H9 (cell line): ENCODE measurements around the gene SUSD2. TPM values are rescaled to one million over a fixed set of nuclear protein-coding genes. Genes with fewer than 3 reads are reported as not detected.

Experiments
- DNase-seq: peaks from one replicate; pipeline ENCODE4 v3.0.0-alpha.2; 2017
- H2AFZ ChIP-seq: one replicate; pipeline ENCODE4 v1.6.1; 2013; ENCODE audit warnings: mild to moderate bottlenecking, low read length, control low read depth, moderate library complexity
- H2AK5ac ChIP-seq: 2 replicates; pipeline ENCODE4 v1.6.1; 2013; ENCODE audit warnings: low read length, control low read depth, mixed read lengths; ENCODE audit not compliant: insufficient read length
- H2BK120ac ChIP-seq: one replicate; pipeline ENCODE4 v1.6.1; 2013; ENCODE audit warnings: low read depth, mild to moderate bottlenecking, low read length, control low read depth, inconsistent platforms; ENCODE audit not compliant: poor library complexity, severe bottlenecking
- H2BK12ac ChIP-seq: 2 replicates; pipeline ENCODE4 v1.6.1; 2013; ENCODE audit warnings: low read length, control low read depth, mixed read lengths, low read depth; ENCODE audit not compliant: insufficient read length
- H2BK15ac ChIP-seq: 2 replicates; pipeline ENCODE4 v1.6.1; 2013; ENCODE audit warnings: low read depth, low read length, control low read depth
- H2BK20ac ChIP-seq: one replicate; pipeline ENCODE4 v1.6.1; 2013; ENCODE audit warnings: low read depth, mild to moderate bottlenecking, low read length, control low read depth, inconsistent platforms; ENCODE audit not compliant: poor library complexity, severe bottlenecking
- H2BK5ac ChIP-seq: 2 replicates; pipeline ENCODE4 v1.6.1; 2013; ENCODE audit warnings: low read length, control low read depth, mixed read lengths; ENCODE audit not compliant: insufficient read length
- H3K14ac ChIP-seq: 2 replicates; pipeline ENCODE4 v1.6.1; 2013; ENCODE audit warnings: low read length, control low read depth; ENCODE audit not compliant: insufficient read depth
- H3K18ac ChIP-seq: 2 replicates; pipeline ENCODE4 v1.6.1; 2013; ENCODE audit warnings: low read depth, mild to moderate bottlenecking, mixed read lengths, low read length, control low read depth; ENCODE audit not compliant: insufficient read length
- H3K23ac ChIP-seq: 2 replicates; pipeline ENCODE4 v1.6.1; 2013; ENCODE audit warnings: low read length, control low read depth, mixed read lengths, low read depth; ENCODE audit not compliant: insufficient read length
- H3K23me2 ChIP-seq: 2 replicates; pipeline ENCODE4 v1.6.1; 2013; ENCODE audit warnings: low read depth, mild to moderate bottlenecking, mixed read lengths, low read length, control low read depth; ENCODE audit not compliant: insufficient read length, poor library complexity, severe bottlenecking
- H3K27ac ChIP-seq: 2 replicates; pipeline ENCODE4 v1.5.1; 2013; ENCODE audit warnings: low read length, control low read depth, mixed read lengths, low read depth; ENCODE audit not compliant: insufficient read length
- H3K27me3 ChIP-seq: 2 replicates; pipeline ENCODE4 v1.6.1; 2013; ENCODE audit warnings: low read length, control low read depth, inconsistent platforms; ENCODE audit not compliant: insufficient read depth
- H3K4ac ChIP-seq: 2 replicates; pipeline ENCODE4 v1.6.1; 2013; ENCODE audit warnings: low read depth, mild to moderate bottlenecking, control low read depth, inconsistent platforms, low read length, moderate library complexity
- H3K4me1 ChIP-seq: 2 replicates; pipeline ENCODE4 v1.6.1; 2013; ENCODE audit warnings: low read length, control low read depth, inconsistent platforms; ENCODE audit not compliant: insufficient read depth
- H3K4me2 ChIP-seq: 2 replicates; pipeline ENCODE4 v1.6.1; 2013; ENCODE audit warnings: low read length, control low read depth, mixed read lengths; ENCODE audit not compliant: insufficient read length, insufficient read depth
- H3K56ac ChIP-seq: 2 replicates; pipeline ENCODE4 v1.6.1; 2013; ENCODE audit warnings: low read depth, mild to moderate bottlenecking, mixed read lengths, low read length, control low read depth; ENCODE audit not compliant: insufficient read length
- H3K79me1 ChIP-seq: 2 replicates; pipeline ENCODE4 v1.6.1; 2013; ENCODE audit warnings: low read depth, mild to moderate bottlenecking, moderate library complexity, low read length, control low read depth, inconsistent platforms; ENCODE audit not compliant: insufficient read depth, poor library complexity, severe bottlenecking
- H3K79me2 ChIP-seq: 2 replicates; pipeline ENCODE4 v1.6.1; 2013; ENCODE audit warnings: low read length, control low read depth, inconsistent platforms; ENCODE audit not compliant: insufficient read depth
- H3K9ac ChIP-seq: 2 replicates; pipeline ENCODE4 v1.6.1; 2013; ENCODE audit warnings: low read length, control low read depth, mixed read lengths; ENCODE audit not compliant: insufficient read length; ENCODE audit errors: extremely low read depth
- H3K9me3 ChIP-seq: one replicate; pipeline ENCODE4 v1.6.1; 2013; ENCODE audit warnings: low read depth, low read length, inconsistent platforms; ENCODE audit not compliant: control insufficient read depth
- H3T11ph ChIP-seq: one replicate; pipeline ENCODE4 v1.6.1; 2013; ENCODE audit warnings: mild to moderate bottlenecking, low read length, control low read depth, inconsistent platforms
- H4K20me1 ChIP-seq: one replicate; pipeline ENCODE4 v1.6.1; 2013; ENCODE audit not compliant: control insufficient read depth, insufficient read length, insufficient read depth
- H4K5ac ChIP-seq: 2 replicates; pipeline ENCODE4 v1.6.1; 2013; ENCODE audit warnings: low read depth, mild to moderate bottlenecking, mixed read lengths, low read length, control low read depth; ENCODE audit not compliant: insufficient read length
- H4K8ac ChIP-seq: replicated peaks from 2 replicates; pipeline ENCODE4 v1.6.1; 2013; ENCODE audit warnings: low read length, control low read depth, mixed read lengths, low read depth; ENCODE audit not compliant: insufficient read length
- H4K91ac ChIP-seq: 2 replicates; pipeline ENCODE4 v1.6.1; 2013; ENCODE audit warnings: low read depth, mild to moderate bottlenecking, moderate library complexity, mixed read lengths, low read length, control low read depth; ENCODE audit not compliant: insufficient read length
- H3K27ac Mint-ChIP-seq, 3 experiments: 2 replicates in 2 of 3; 3 replicates in 1 of 3; pipeline ENCODE4 v1.8.0; 2020 to 2021; ENCODE audit warnings: mixed read lengths in 3 of 3, mild to moderate bottlenecking in 1 of 3, moderate library complexity in 1 of 3
- H3K27me3 Mint-ChIP-seq: 2 replicates; pipeline ENCODE4 v1.8.0; 2021; ENCODE audit warnings: low read depth, mild to moderate bottlenecking, moderate library complexity, mixed read lengths
- H3K36me3 Mint-ChIP-seq, 3 experiments: 2 replicates in 2 of 3; 3 replicates in 1 of 3; pipeline ENCODE4 v1.8.0; 2020 to 2021; ENCODE audit warnings: low read depth in 3 of 3, mixed read lengths in 3 of 3; ENCODE audit not compliant: insufficient read depth in 1 of 3
- H3K4me1 Mint-ChIP-seq, 2 experiments: 2 replicates each; pipeline ENCODE4 v1.8.0; 2020; ENCODE audit warnings: mixed read lengths in 2 of 2
- H3K4me3 Mint-ChIP-seq, 2 experiments: 2 replicates in 1 of 2; 3 replicates in 1 of 2; pipeline ENCODE4 v1.8.0; 2020 to 2021; ENCODE audit warnings: mild to moderate bottlenecking in 2 of 2, mixed read lengths in 2 of 2, moderate library complexity in 1 of 2
- H3K9me3 Mint-ChIP-seq, 2 experiments: 2 replicates in 1 of 2; 3 replicates in 1 of 2; pipeline ENCODE4 v1.8.0; 2020; ENCODE audit warnings: mild to moderate bottlenecking in 2 of 2, mixed read lengths in 2 of 2, moderate library complexity in 1 of 2
- WGBS: extraction: QIAGEN DNeasy Blood & Tissue Kit; methylation state at CpG from one replicate; pipeline ENCODE4 v1.1.7; 2013; ENCODE audit warnings: missing lambda C conversion rate, low lambda C conversion rate, mixed read lengths; ENCODE audit not compliant: insufficient read length; ENCODE audit errors: extremely low coverage; 5-methylcytosine and 5-hydroxymethylcytosine counted together
- total RNA-seq: library from RNA; stranded (reverse); gene quantifications from 2 replicates; pipeline ENCODE4 v1.2.1, GENCODE V29; 2021
- TF ChIP-seq, protein P1 (sequence below): fragments of 200-600 bp; sonication (generic); conservative IDR thresholded peaks from 3 replicates; pipeline ENCODE4 v1.8.0; 2021; ENCODE audit warnings: antibody characterized with exemption, mild to moderate bottlenecking

The SUSD2 gene
- total RNA-seq, 1 experiment from 2014 or later, result 4.2 TPM

DNA sequence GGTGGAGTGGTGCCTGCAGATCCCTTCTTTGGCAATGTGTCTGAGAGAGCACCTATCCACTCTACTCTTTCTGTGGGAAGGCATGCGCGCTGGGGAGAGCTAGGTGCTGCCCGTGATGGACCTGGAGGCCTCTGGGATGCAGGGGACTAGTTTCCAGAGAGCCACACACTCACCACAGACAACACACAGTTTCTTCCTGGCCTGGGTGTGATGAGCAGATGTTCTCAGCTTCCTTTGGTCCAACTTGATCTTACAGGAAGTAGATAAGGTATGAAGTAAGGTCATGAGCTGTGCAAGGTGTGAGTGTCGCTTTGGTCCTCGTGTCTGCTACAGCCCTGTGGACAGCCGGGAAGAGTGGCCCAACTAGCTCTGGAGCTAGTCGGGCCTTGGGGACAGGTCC is 27.3 kb upstream of the SUSD2 start:
- H3K4me1 ChIP-seq, result no peaks in the 10 kb centered on the region; the same call in 1 of the 2 replicates
- H3K4me2 ChIP-seq, result no peak overlapping the region
- H4K20me1 ChIP-seq, result no peaks in the 10 kb centered on the region
- peaks cover 20 to 34% of the 10 kb centered on the region in 2 experiments for H3K4me1 Mint-ChIP-seq
- H2BK20ac ChIP-seq, result no peak overlapping the region
- H2BK120ac ChIP-seq, result no peak overlapping the region
- H4K5ac ChIP-seq, result no peak overlapping the region
- no peaks in the 10 kb centered on the region for H3K79me2 ChIP-seq
- H3K14ac ChIP-seq, result no peak overlapping the region
- H2BK5ac ChIP-seq, result no peak overlapping the region
- H3K56ac ChIP-seq, result no peak overlapping the region
- no peaks in the 10 kb centered on the region for H3K9me3 ChIP-seq
- no CpG with 5 or more reads among the region's 7 CpGs for WGBS
- TF ChIP-seq, protein P1, sequence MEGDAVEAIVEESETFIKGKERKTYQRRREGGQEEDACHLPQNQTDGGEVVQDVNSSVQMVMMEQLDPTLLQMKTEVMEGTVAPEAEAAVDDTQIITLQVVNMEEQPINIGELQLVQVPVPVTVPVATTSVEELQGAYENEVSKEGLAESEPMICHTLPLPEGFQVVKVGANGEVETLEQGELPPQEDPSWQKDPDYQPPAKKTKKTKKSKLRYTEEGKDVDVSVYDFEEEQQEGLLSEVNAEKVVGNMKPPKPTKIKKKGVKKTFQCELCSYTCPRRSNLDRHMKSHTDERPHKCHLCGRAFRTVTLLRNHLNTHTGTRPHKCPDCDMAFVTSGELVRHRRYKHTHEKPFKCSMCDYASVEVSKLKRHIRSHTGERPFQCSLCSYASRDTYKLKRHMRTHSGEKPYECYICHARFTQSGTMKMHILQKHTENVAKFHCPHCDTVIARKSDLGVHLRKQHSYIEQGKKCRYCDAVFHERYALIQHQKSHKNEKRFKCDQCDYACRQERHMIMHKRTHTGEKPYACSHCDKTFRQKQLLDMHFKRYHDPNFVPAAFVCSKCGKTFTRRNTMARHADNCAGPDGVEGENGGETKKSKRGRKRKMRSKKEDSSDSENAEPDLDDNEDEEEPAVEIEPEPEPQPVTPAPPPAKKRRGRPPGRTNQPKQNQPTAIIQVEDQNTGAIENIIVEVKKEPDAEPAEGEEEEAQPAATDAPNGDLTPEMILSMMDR, result no peak
- no peak for DNase-seq
- H4K91ac ChIP-seq, result no peak overlapping the region
- no peak overlapping the region for H2BK12ac ChIP-seq
- no peaks in the 10 kb centered on the region for H3K79me1 ChIP-seq
- H2AK5ac ChIP-seq, result no peak overlapping the region
- no peak overlapping the region for H2AFZ ChIP-seq
- H3K9me3 Mint-ChIP-seq, result no peaks in the 10 kb centered on the region
- no peak overlapping the region for H2BK15ac ChIP-seq
- peak overlapping the region in 1 of 2 experiments; percentile 5; a peak in 1 of 5 replicates for H3K4me3 Mint-ChIP-seq
- H4K8ac ChIP-seq, result no peak overlapping the region
- no peaks in the 10 kb centered on the region for H3K27me3 ChIP-seq
- no peak overlapping the region for H3K27ac ChIP-seq
- no peak overlapping the region for H3K23ac ChIP-seq
- peaks cover 10% of the 10 kb centered on the region for H3K23me2 ChIP-seq
- no peak overlapping the region for H3K27ac Mint-ChIP-seq
- H3K36me3 Mint-ChIP-seq, result peaks cover 0 to 7% (median 0%) of the 10 kb centered on the region in 3 experiments; a peak in 5 of 7 replicates
- H3T11ph ChIP-seq, result no peak overlapping the region
- no peak overlapping the region for H3K9ac ChIP-seq
- H3K4ac ChIP-seq, result no peak overlapping the region
- H3K27me3 Mint-ChIP-seq, result peaks cover 14% of the 10 kb centered on the region
- no peak overlapping the region for H3K18ac ChIP-seq
